WTC11 (cell line): ENCODE data around the gene MRPL32. TPM values are rescaled to one million over a fixed set of nuclear protein-coding genes. Genes with fewer than 3 reads are reported as not detected.

Experiments
- ATAC-seq: fragments of 200-7000 bp; cut with Tn5 transposase; 2 replicates; pipeline ENCODE4 v1.10.0; 2021; ENCODE audit warnings: mild to moderate bottlenecking, moderate library complexity
- CTCF ChIA-PET: fragments of 300-600 bp; sonication (Branson Sonifier 250); formaldehyde crosslinking; loops from one replicate; lab custom pipeline; 2021; ENCODE audit warnings: antibody characterized with exemption; lab: Charles Lee
- POLR2A ChIA-PET: fragments of 350-600 bp; sonication (Branson Sonifier 250); formaldehyde crosslinking; loops from one replicate; lab custom pipeline; 2021; ENCODE audit warnings: antibody characterized with exemption; lab: Charles Lee
- DNase-seq: peaks from one replicate; pipeline ENCODE4 v3.0.0; 2021; ENCODE audit warnings: low spot score
- H3K27ac Mint-ChIP-seq: 2 replicates; pipeline ENCODE4 v1.8.0; 2021; ENCODE audit warnings: mixed read lengths
- H3K27me3 Mint-ChIP-seq: 2 replicates; pipeline ENCODE4 v1.8.0; 2021; ENCODE audit warnings: low read depth, mild to moderate bottlenecking, moderate library complexity, mixed read lengths
- H3K36me3 Mint-ChIP-seq: 2 replicates; pipeline ENCODE4 v1.8.0; 2021; ENCODE audit warnings: mixed read lengths
- H3K4me1 Mint-ChIP-seq: 2 replicates; pipeline ENCODE4 v1.8.0; 2022; ENCODE audit warnings: mixed read lengths
- H3K4me3 Mint-ChIP-seq: 2 replicates; pipeline ENCODE4 v1.8.0; 2021; ENCODE audit warnings: mild to moderate bottlenecking, moderate library complexity, mixed read lengths
- H3K9me3 Mint-ChIP-seq: 2 replicates; pipeline ENCODE4 v1.8.0; 2021; ENCODE audit warnings: mixed read lengths
- AFF4 ChIP-seq: sonication (generic); formaldehyde crosslinking; IDR thresholded peaks from 2 replicates; pipeline ENCODE4 v1.8.1; 2023; ENCODE audit warnings: mild to moderate bottlenecking, missing genetic modification reagents, borderline replicate concordance
- ATF3 ChIP-seq: sonication (generic); formaldehyde crosslinking; conservative IDR thresholded peaks from 2 replicates; pipeline ENCODE4 v1.8.1; 2022; ENCODE audit warnings: mild to moderate bottlenecking, missing genetic modification reagents
- CBFB ChIP-seq: sonication (generic); formaldehyde crosslinking; IDR thresholded peaks from 2 replicates; pipeline ENCODE4 v1.8.1; 2022; ENCODE audit warnings: mild to moderate bottlenecking, low read depth, missing genetic modification reagents
- E2F1 ChIP-seq: sonication (generic); formaldehyde crosslinking; IDR thresholded peaks from 2 replicates; pipeline ENCODE4 v1.8.0; 2022; ENCODE audit warnings: mild to moderate bottlenecking, missing genetic modification reagents
- E2F5 ChIP-seq: sonication (generic); formaldehyde crosslinking; IDR thresholded peaks from 2 replicates; pipeline ENCODE4 v1.8.1; 2022; ENCODE audit warnings: mild to moderate bottlenecking, moderate library complexity, missing genetic modification reagents
- ELF4 ChIP-seq: sonication (generic); formaldehyde crosslinking; IDR thresholded peaks from 2 replicates; pipeline ENCODE4 v1.8.1; 2022; ENCODE audit warnings: low read depth, mild to moderate bottlenecking, moderate library complexity, missing genetic modification reagents
- GTF2I ChIP-seq: fragments of 250-450 bp; sonication (Bioruptor Pico); conservative IDR thresholded peaks from 2 replicates; pipeline ENCODE4 v1.4.0; 2021; ENCODE audit warnings: mild to moderate bottlenecking
- JUN ChIP-seq: sonication (generic); formaldehyde crosslinking; IDR thresholded peaks from 2 replicates; pipeline ENCODE4 v1.8.0; 2023; ENCODE audit warnings: mild to moderate bottlenecking, missing genetic modification reagents
- MYBL2 ChIP-seq: sonication (generic); formaldehyde crosslinking; IDR thresholded peaks from 2 replicates; pipeline ENCODE4 v1.8.1; 2023; ENCODE audit warnings: mild to moderate bottlenecking, moderate library complexity, missing genetic modification reagents
- NR1H2 ChIP-seq: sonication (generic); formaldehyde crosslinking; IDR thresholded peaks from 2 replicates; pipeline ENCODE4 v1.9.0; 2021; ENCODE audit warnings: mild to moderate bottlenecking, moderate library complexity, missing genetic modification reagents
- NR3C1 ChIP-seq: sonication (generic); formaldehyde crosslinking; conservative IDR thresholded peaks from 2 replicates; pipeline ENCODE4 v1.8.1; 2023; ENCODE audit warnings: low read depth, mild to moderate bottlenecking, missing genetic modification reagents
- SMAD4 ChIP-seq: sonication (generic); formaldehyde crosslinking; IDR thresholded peaks from 2 replicates; pipeline ENCODE4 v1.8.0; 2022; ENCODE audit warnings: mild to moderate bottlenecking, missing genetic modification reagents
- STAT6 ChIP-seq: sonication (generic); formaldehyde crosslinking; conservative IDR thresholded peaks from 2 replicates; pipeline ENCODE4 v1.8.1; 2023; ENCODE audit warnings: mild to moderate bottlenecking, low read depth, missing genetic modification reagents, moderate library complexity
- ZNF121 ChIP-seq: sonication (generic); formaldehyde crosslinking; IDR thresholded peaks from 2 replicates; pipeline ENCODE4 v1.8.0; 2023; ENCODE audit warnings: missing genetic modification reagents
- ZNF317 ChIP-seq: sonication (generic); formaldehyde crosslinking; IDR thresholded peaks from 2 replicates; pipeline ENCODE4 v1.8.1; 2023; ENCODE audit warnings: low read depth, mild to moderate bottlenecking, moderate library complexity, missing genetic modification reagents, borderline replicate concordance
- ZNF396 ChIP-seq: fragments of 250-450 bp; sonication (Bioruptor Pico); IDR thresholded peaks from 2 replicates; pipeline ENCODE4 v1.8.0; 2021; ENCODE audit warnings: mild to moderate bottlenecking, moderate library complexity, borderline replicate concordance
- ZNF512 ChIP-seq: sonication (generic); formaldehyde crosslinking; IDR thresholded peaks from 2 replicates; pipeline ENCODE4 v1.8.1; 2022; ENCODE audit warnings: missing genetic modification reagents, borderline replicate concordance
- ZNF671 ChIP-seq: fragments of 250-450 bp; sonication (Bioruptor Pico); IDR thresholded peaks from 2 replicates; pipeline ENCODE4 v1.8.0; 2021; ENCODE audit warnings: mild to moderate bottlenecking
- total RNA-seq: library from RNA; stranded (reverse); gene quantifications from 3 replicates; pipeline ENCODE4 v1.2.3, GENCODE V29; 2021
- TF ChIP-seq, protein P1 (sequence below): fragments of 250-450 bp; sonication (Bioruptor Pico); IDR thresholded peaks from 2 replicates; pipeline ENCODE4 v1.9.0; 2021; ENCODE audit warnings: mild to moderate bottlenecking, borderline replicate concordance
- TF ChIP-seq, protein P2 (sequence below): sonication (generic); formaldehyde crosslinking; IDR thresholded peaks from 2 replicates; pipeline ENCODE4 v1.8.1; 2023; ENCODE audit warnings: mild to moderate bottlenecking, moderate library complexity, missing genetic modification reagents

The MRPL32 gene
- total RNA-seq, 1 experiment from 2014 or later, result 84.4 TPM

GRCh38 chr7:42924223-42924838 is 7.8 kb upstream of the MRPL32 start:
- ATAC-seq, result no peak
- Mint-ChIP-seq H3K9me3 (no peaks in the 10 kb centered on the region), H3K4me3 (no peak overlapping the region), H3K36me3 (peaks cover 80% of the 10 kb centered on the region), H3K4me1 (peaks cover 15% of the 10 kb centered on the region), H3K27ac (peak overlapping the region; percentile 86), H3K27me3 (no peaks in the 10 kb centered on the region)
- no peak for DNase-seq
- POLR2A ChIA-PET, result no interaction called here
- CTCF ChIA-PET, result no interaction called here
- TF ChIP-seq, protein P1, sequence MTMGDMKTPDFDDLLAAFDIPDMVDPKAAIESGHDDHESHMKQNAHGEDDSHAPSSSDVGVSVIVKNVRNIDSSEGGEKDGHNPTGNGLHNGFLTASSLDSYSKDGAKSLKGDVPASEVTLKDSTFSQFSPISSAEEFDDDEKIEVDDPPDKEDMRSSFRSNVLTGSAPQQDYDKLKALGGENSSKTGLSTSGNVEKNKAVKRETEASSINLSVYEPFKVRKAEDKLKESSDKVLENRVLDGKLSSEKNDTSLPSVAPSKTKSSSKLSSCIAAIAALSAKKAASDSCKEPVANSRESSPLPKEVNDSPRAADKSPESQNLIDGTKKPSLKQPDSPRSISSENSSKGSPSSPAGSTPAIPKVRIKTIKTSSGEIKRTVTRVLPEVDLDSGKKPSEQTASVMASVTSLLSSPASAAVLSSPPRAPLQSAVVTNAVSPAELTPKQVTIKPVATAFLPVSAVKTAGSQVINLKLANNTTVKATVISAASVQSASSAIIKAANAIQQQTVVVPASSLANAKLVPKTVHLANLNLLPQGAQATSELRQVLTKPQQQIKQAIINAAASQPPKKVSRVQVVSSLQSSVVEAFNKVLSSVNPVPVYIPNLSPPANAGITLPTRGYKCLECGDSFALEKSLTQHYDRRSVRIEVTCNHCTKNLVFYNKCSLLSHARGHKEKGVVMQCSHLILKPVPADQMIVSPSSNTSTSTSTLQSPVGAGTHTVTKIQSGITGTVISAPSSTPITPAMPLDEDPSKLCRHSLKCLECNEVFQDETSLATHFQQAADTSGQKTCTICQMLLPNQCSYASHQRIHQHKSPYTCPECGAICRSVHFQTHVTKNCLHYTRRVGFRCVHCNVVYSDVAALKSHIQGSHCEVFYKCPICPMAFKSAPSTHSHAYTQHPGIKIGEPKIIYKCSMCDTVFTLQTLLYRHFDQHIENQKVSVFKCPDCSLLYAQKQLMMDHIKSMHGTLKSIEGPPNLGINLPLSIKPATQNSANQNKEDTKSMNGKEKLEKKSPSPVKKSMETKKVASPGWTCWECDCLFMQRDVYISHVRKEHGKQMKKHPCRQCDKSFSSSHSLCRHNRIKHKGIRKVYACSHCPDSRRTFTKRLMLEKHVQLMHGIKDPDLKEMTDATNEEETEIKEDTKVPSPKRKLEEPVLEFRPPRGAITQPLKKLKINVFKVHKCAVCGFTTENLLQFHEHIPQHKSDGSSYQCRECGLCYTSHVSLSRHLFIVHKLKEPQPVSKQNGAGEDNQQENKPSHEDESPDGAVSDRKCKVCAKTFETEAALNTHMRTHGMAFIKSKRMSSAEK (CRISPR knock-in tag), result no peak
- TF ChIP-seq STAT6, result no peak
- TF ChIP-seq ZNF396 (CRISPR knock-in tag), result no peak
- no peak for TF ChIP-seq ELF4 (CRISPR knock-in tag)
- no peak for TF ChIP-seq NR1H2 (CRISPR knock-in tag)
- TF ChIP-seq AFF4 (CRISPR knock-in tag), result no peak
- no peak for TF ChIP-seq ZNF317 (CRISPR knock-in tag)
- TF ChIP-seq, protein P2, sequence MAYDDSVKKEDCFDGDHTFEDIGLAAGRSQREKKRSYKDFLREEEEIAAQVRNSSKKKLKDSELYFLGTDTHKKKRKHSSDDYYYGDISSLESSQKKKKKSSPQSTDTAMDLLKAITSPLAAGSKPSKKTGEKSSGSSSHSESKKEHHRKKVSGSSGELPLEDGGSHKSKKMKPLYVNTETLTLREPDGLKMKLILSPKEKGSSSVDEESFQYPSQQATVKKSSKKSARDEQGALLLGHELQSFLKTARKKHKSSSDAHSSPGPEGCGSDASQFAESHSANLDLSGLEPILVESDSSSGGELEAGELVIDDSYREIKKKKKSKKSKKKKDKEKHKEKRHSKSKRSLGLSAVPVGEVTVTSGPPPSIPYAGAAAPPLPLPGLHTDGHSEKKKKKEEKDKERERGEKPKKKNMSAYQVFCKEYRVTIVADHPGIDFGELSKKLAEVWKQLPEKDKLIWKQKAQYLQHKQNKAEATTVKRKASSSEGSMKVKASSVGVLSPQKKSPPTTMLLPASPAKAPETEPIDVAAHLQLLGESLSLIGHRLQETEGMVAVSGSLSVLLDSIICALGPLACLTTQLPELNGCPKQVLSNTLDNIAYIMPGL (CRISPR knock-in tag), result no peak
- TF ChIP-seq JUN, result no peak
- TF ChIP-seq SMAD4, result no peak
- no peak for TF ChIP-seq ATF3 (CRISPR knock-in tag)
- TF ChIP-seq NR3C1 (CRISPR knock-in tag), result no peak
- no peak for TF ChIP-seq MYBL2
- no peak for TF ChIP-seq ZNF512 (CRISPR knock-in tag)
- TF ChIP-seq ZNF671 (CRISPR knock-in tag), result no peak
- no peak for TF ChIP-seq GTF2I (CRISPR knock-in tag)
- no peak for TF ChIP-seq E2F5 (CRISPR knock-in tag)
- TF ChIP-seq CBFB (CRISPR knock-in tag), result no peak
- TF ChIP-seq E2F1 (CRISPR knock-in tag), result no peak
- no peak for TF ChIP-seq ZNF121 (CRISPR knock-in tag)
